Measurements from ENCODE around the gene SPIRE1.

The SPIRE1 gene

GRCh38 chr18:12657684-12658425, at the start of gene SPIRE1:
Gene SPIRE1 (minus strand): TSS chr18:12658107. CDS start chr18:12657866, 241 bp downstream.
- DNase-seq, result peak in 1 of 2 experiments; percentile 72

GRCh38 chr18:12703664-12704063, 45.8 kb upstream of the SPIRE1 start:
- DNase-seq, result peak in 1 of 2 experiments; percentile 11

DNA sequence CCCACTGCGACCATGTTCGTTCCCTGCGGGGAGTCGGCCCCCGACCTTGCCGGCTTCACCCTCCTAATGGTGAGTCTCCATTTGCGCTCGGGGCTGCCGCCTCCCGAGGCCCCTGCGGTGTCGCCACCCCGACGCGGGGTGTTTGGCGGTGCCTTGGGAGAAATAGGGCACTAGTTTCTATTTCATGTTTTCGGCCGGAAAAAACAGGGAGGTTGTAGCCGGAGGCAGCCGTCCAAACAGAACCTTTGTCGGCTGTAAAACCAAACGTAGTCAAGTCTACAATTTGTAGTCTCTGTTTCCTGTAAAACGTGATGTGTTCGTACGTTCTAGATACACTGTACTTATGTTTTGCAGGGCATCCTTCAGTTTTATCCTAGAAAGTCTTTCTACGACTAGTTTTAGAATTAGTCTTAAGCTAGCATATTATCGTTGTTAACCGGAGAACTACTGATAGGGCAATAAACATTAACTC, 45.2 kb upstream of the SPIRE1 start:
- DNase-seq, result no peak

DNA sequence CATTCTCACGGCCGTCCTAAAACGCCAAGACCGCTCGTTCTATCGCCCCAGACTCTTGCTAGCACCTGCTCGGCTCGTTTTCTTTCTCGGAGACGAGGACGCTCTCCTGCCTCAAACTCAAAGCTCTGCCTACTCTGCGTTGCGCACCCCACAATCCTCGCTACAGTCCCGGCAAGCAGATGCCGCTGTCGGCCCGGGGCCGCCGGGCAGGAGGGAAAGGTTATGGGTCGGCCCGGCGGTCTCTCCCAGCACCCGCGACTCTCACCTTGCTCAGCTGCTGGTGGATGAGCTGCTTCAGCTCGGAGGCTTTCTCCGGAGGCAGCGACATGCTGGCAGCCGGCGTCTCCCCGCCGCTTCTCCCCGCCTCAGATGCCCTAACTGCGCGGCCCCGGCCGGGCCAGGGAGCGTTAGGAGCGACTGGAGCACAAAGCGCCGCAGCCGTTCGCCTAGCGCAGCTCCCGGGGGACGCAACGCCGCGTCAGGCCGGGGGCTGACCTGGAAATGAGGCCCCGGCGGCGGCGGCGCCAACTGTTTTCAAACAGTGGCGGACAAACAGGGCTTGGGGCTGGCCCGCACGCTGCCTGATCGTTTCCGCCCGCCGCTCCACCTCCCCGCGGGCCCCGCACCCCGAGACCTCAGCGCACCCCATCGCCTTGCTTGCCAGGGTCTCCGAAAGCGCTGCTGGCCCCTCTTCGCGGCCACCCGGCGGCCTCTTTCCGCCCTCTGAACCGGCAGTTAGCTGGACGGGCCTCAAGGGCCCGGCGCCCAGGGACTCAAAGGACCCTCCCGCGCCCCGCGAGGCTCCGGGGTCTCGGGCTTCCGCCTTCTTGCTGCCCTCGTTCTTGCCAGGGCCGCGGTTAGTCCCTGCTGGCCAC, 44.6 kb upstream of the SPIRE1 start, which contains the start of the genes CEP76 and PSMG2:
Gene CEP76 (minus strand): TSS at position 503 of the 875 bp plus-strand sequence. CDS start 175 bp downstream, at position 328.
Gene PSMG2 (plus strand): TSS at position 822 of the 875 bp plus-strand sequence. CDS start 66 bp downstream, outside the sequence.
- DNase-seq, result peak; percentile 60 to 89

- DNase-seq, result no peak
These were observed 43.3 kb upstream of the SPIRE1 start for GRCh38 chr18:12701161-12701560.

DNA sequence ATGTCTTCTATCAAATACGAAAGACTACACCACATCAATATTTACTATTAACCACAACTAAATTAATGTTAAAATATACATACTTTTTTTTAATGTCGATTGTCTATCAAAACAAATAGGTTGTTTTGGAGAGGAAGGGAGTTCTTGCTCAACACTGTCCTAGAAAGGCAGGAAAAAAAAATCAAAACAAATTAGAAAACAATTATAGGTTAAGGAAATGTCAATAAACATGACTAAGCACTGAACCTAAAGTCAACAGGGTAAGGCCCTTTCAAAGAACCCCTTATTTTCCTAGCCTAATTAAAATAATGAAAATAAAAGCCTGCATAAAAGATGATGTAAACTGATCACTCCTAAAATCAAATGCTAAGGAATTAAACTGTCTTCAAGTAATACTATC, 41.8 kb upstream of the SPIRE1 start:
- no peak for DNase-seq

GRCh38 chr18:12694032-12694431, 36.1 kb upstream of the SPIRE1 start:
- no peak for DNase-seq

DNA sequence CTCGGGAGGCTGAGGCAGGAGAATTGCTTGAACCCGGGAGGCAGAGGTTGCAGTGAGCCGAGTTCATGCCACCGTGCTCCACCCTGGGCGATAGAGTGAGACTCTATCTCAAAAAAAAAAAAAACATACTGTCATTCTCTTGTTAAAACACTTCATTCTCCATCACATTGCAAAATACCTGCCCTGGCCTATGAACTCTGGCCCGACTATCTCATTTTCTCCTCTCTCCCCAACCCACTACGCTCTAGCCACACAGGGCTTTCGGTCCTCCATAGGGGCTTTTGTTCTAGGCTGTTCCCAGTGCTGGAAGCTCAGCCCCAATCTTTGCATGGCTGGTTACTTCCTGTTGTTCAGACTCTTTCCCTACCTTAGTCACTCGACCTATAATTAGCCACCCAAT, 34.3 kb upstream of the SPIRE1 start:
- no peak for DNase-seq

GRCh38 chr18:12689256-12689850, 31.4 kb upstream of the SPIRE1 start:
- DNase-seq, result no peak

GRCh38 chr18:12686100-12686499, 28.2 kb upstream of the SPIRE1 start:
- peak in 1 of 2 experiments; percentile 7 for DNase-seq

DNA sequence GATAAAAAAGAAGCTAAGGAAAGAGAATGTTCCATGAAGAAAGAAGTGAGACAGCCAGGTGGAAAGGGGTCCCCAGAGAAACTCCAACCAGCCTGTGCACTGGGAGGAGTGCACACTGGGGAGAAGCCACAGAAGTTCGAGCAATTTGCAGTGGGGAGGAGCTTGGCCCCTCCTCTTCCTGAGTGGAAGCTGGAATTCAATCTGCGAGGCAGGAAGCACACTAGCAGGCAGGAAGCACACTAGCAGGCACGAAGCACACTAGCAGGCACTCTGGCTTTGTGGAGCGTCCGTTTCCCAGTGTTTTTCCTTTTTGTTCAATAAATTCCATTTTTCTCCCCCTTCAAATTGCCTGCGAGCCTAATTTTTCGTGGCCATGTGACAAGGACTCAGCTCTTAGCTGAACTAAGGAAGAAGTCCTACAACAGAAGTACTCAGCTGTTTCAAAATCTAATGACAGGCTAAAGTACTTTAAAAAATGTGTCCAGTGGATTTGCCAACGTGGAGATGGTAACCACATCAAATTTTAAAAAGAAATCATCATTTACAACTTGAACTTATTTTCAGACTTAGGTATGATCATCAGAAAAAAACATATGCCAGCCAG, 21.4 kb upstream of the SPIRE1 start:
- no peak for DNase-seq

GRCh38 chr18:12668041-12668440, 10.1 kb upstream of the SPIRE1 start:
- DNase-seq, result no peak

DNA sequence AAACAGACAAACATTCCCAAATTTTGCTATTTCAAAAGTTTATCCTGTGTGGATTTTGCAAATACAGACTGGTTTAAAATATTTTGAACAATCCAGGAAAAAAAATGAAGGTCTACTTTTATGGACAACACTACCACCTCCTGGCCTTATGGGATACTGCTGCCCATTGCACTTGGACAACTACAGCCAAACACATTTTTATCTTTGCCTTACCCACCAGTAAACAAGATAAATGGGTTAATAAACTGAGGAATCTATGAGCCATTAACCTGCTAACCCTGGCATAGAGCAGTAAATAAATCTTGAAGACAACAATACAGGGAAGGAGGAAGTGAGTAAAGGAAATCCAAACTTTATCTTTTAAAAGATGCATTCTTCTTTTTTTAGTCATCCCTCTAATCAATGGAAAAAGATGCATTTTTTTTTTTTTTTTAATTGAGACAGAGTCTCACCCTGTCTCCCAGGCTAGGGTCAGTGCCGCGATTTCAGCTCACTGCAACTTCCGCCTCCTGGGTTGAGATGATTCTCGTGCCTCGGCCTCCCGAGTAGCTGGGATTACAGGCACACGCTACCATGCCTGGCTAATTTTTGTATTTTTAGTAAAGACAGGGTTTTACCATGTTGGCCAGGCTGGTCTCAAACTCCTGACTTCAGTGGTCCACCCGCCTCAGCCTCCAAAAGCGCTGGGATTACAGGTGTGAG, 2.1 kb upstream of the SPIRE1 start:
- DNase-seq, result peak; percentile 4 to 52

GRCh38 chr18:12658426-12659138, 675 bp upstream of the SPIRE1 start:
- DNase-seq, result peak; percentile 16 to 60

DNA sequence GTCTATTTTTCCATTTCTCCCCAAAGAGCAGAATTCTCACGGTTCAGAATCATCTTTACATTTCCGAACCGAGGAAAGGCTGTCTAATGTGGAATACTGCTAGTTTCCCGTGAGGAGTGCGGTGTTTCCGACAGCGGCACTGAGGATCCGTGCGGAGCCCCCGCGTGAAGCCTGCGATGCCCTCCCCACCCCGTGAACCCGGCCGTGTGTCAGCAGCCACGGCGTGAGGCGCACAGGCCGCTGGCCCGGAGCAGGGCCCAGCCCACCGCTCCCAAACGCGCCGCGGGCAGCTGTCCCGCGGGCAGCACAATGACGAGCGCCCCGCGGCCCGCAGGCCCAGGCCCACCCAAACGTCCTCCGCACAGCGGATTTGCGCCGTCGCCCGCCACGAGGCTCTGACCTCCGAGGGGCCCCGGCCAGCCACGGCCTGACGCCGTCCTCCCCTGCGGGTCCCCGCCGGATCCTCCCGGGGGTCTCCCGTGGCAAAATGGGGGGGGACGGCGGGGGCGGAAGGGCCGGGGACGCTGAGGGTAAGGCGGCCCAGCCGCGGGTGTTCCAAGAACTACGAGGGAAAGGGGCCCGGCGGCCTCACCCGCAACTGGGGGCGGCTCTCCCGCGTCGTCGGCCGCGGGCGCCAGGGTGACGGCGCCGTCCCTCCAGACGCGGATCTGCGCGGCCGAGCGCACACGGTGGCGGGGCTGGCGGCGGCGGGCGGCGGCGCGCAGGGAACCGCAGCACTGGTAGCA, 796 bp downstream of the SPIRE1 start:
- DNase-seq, result peak in 1 of 2 experiments; percentile 49

- DNase-seq, result no peak
These were observed 1.3 kb downstream of the SPIRE1 start for GRCh38 chr18:12656605-12656937.

- DNase-seq, result no peak
These were observed 2.9 kb downstream of the SPIRE1 start for GRCh38 chr18:12654971-12655370.

GRCh38 chr18:12652861-12653401, 5.0 kb downstream of the SPIRE1 start:
- DNase-seq, result no peak

DNA sequence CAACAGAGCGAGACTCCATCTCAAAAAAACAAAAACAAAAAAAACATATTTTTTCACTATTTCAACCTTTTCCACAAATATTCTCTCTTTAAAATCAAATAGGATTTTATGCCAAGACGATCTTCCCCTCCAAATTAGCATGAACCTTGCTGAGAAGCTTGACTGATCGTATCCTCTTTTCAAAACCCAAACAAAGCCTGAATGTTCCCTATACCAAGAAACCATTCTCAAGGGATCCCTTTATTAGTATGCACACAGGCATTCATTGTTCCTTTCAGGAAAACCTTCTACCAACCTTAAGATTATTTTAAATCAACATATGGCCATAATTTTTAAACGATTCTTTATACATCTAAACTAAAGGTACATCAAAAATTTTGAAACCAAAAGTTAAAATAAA, 6.3 kb downstream of the SPIRE1 start:
- DNase-seq, result no peak

GRCh38 chr18:12647773-12648172, 10.1 kb downstream of the SPIRE1 start:
- DNase-seq, result no peak
